ENCODE measurements around the gene ACOX1. TPM values are rescaled to one million over a fixed set of nuclear protein-coding genes. Genes with fewer than 3 reads are reported as not detected.

ACOX1 gene
- total RNA-seq, 1 experiment from 2014 or later, result 39.5 TPM

GRCh38 chr17:75893305-75894048 is 85.5 kb downstream of the ACOX1 start:
- Histone ChIP-seq H3K36me3 (ENCODE audit: insufficient read depth, low read length, poor library complexity, severe bottlenecking) (peaks cover 23% of the 10 kb centered on the region), H3K4me1 (ENCODE audit: insufficient read depth, low read length, poor library complexity, severe bottlenecking) (peaks cover 17% of the 10 kb centered on the region), H3K27ac (ENCODE audit: low read depth, low read length, poor library complexity, severe bottlenecking) (no peak overlapping the region), H3K27me3 (replicated peaks; ENCODE audit: insufficient read depth, low read depth, low read length, poor library complexity) (no peaks in the 10 kb centered on the region), H3K9me3 (ENCODE audit: low read depth, low read length, poor library complexity, severe bottlenecking) (no peaks in the 10 kb centered on the region), H3K4me3 (ENCODE audit: low read depth, low read length, poor library complexity, severe bottlenecking) (no peak overlapping the region)
- DNase-seq (ENCODE audit: low spot score), result no peak
- CTCF ChIA-PET, result interaction anchor here (0.6 kb wide), 1 partner anchor 95 kb away, joined by 5 read pairs; no protein-coding TSS in a partner anchor
- no TSS peak for BruUV-seq (replicated peaks)
- TF ChIP-seq CTCF (conservative IDR thresholded peaks at IDR 0.05; ENCODE audit: low read depth, low read length) (no peak), EZH2 (IDR thresholded peaks at IDR 0.05; ENCODE audit: borderline replicate concordance, low read depth, low read length, poor library complexity, severe bottlenecking) (no peak)
- POLR2A ChIA-PET (ENCODE audit: low non-redundant PET), result no interaction called here
- intact Hi-C loops (cut with micrococcal nuclease; ENCODE audit: unreplicated experiment), result no loop called here

GRCh38 chr17:75892556-75893224 is 86.3 kb downstream of the ACOX1 start:
- H3K9me3 ChIP-seq (ENCODE audit: low read depth, low read length, poor library complexity, severe bottlenecking), result no peaks in the 10 kb centered on the region
- intact Hi-C loops (cut with micrococcal nuclease; ENCODE audit: unreplicated experiment), result no loop called here

More at GRCh38 chr17:75892556-75893224, 86.3 kb downstream of the ACOX1 start:
- no peaks in the 10 kb centered on the region for H3K27me3 ChIP-seq (replicated peaks; ENCODE audit: insufficient read depth, low read depth, low read length, poor library complexity)
- no peak for DNase-seq (ENCODE audit: low spot score)
- no peak overlapping the region for H3K27ac ChIP-seq (ENCODE audit: low read depth, low read length, poor library complexity, severe bottlenecking)
- peaks cover 21% of the 10 kb centered on the region for H3K36me3 ChIP-seq (ENCODE audit: insufficient read depth, low read length, poor library complexity, severe bottlenecking)
- no TSS peak for BruUV-seq (replicated peaks)
- CTCF ChIA-PET, result no interaction called here
- H3K4me1 ChIP-seq (ENCODE audit: insufficient read depth, low read length, poor library complexity, severe bottlenecking), result peaks cover 17% of the 10 kb centered on the region
- POLR2A ChIA-PET (ENCODE audit: low non-redundant PET), result no interaction called here
- TF ChIP-seq CTCF (conservative IDR thresholded peaks at IDR 0.05; ENCODE audit: low read depth, low read length) (no peak), EZH2 (IDR thresholded peaks at IDR 0.05; ENCODE audit: borderline replicate concordance, low read depth, low read length, poor library complexity, severe bottlenecking) (no peak)
- H3K4me3 ChIP-seq (ENCODE audit: low read depth, low read length, poor library complexity, severe bottlenecking), result no peak overlapping the region
